Neutrophil (primary cell): ENCODE data around the gene EEF1G.
A peak's percentile ranks its signal among the peaks of the same experiment; 100 is the strongest.

Experiments used
- H3K27ac ChIP-seq: fragments of 200-600 bp; sonication (generic); 2 replicates; pipeline ENCODE4 v1.5.1; 2016; ENCODE audit warnings: mild to moderate bottlenecking, moderate library complexity
- H3K27me3 ChIP-seq: fragments of 200-600 bp; sonication (generic); 2 replicates; pipeline ENCODE4 v1.6.0; 2016; ENCODE audit warnings: mild to moderate bottlenecking
- H3K36me3 ChIP-seq: fragments of 200-600 bp; sonication (generic); 2 replicates; pipeline ENCODE4 v1.5.1; 2017
- H3K4me1 ChIP-seq, 2 experiments: fragments of 200-600 bp in 1 of 2; sonication (generic) in 1 of 2; 1 replicate in 1 of 2; 2 replicates in 1 of 2; pipeline versions ENCODE4 v1.5.1 to v1.6.1; 2013 to 2016; ENCODE audit warnings: low read depth in 1 of 2, low read length in 1 of 2, mild to moderate bottlenecking in 1 of 2, moderate library complexity in 1 of 2; ENCODE audit not compliant: control insufficient read depth in 1 of 2, insufficient read depth in 1 of 2
- H3K4me3 ChIP-seq, 2 experiments: fragments of 200-600 bp in 1 of 2; sonication (generic) in 1 of 2; 1 replicate in 1 of 2; 2 replicates in 1 of 2; pipeline ENCODE4 v1.5.1; 2013 to 2016; ENCODE audit warnings: low read depth in 1 of 2, low read length in 1 of 2, mild to moderate bottlenecking in 1 of 2, moderate library complexity in 1 of 2
- H3K9me3 ChIP-seq: fragments of 200-600 bp; sonication (generic); 2 replicates; pipeline ENCODE4 v1.5.1; 2016
- TF ChIP-seq, protein P1 (sequence below): fragments of 200-600 bp; sonication (generic); IDR thresholded peaks from 2 replicates; pipeline ENCODE4 v1.5.1; 2016; ENCODE audit warnings: antibody characterized with exemption

Gene EEF1G

DNA sequence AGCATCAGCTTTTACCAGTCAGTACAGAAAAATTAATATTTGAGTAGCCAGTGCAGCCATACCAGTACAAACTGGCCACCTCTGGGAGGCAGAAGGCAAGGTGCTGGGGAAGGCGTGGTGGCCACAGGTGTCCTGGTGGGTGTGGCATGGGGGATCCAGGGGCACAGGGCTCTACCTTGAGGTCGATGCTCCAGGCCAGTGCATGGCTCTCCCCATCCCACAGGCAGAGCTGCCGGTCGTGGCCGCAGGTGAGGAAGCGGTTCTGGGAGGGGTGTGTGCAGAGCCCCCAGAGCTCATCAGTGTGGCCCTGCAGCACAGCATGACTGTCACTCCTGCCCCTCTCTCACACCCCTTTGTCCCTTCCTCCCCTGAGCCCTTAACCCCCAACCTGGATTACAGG is 31.8 kb upstream of the EEF1G start:
- Histone ChIP-seq H3K9me3 (no peaks in the 10 kb centered on the region), H3K4me3 (no peak overlapping the region), H3K27ac (no peak overlapping the region), H3K27me3 (no peaks in the 10 kb centered on the region), H3K4me1 (peaks cover 21 to 24% of the 10 kb centered on the region in 2 experiments), H3K36me3 (peaks cover 29% of the 10 kb centered on the region)
- TF ChIP-seq, protein P1, sequence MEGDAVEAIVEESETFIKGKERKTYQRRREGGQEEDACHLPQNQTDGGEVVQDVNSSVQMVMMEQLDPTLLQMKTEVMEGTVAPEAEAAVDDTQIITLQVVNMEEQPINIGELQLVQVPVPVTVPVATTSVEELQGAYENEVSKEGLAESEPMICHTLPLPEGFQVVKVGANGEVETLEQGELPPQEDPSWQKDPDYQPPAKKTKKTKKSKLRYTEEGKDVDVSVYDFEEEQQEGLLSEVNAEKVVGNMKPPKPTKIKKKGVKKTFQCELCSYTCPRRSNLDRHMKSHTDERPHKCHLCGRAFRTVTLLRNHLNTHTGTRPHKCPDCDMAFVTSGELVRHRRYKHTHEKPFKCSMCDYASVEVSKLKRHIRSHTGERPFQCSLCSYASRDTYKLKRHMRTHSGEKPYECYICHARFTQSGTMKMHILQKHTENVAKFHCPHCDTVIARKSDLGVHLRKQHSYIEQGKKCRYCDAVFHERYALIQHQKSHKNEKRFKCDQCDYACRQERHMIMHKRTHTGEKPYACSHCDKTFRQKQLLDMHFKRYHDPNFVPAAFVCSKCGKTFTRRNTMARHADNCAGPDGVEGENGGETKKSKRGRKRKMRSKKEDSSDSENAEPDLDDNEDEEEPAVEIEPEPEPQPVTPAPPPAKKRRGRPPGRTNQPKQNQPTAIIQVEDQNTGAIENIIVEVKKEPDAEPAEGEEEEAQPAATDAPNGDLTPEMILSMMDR, result no peak

DNA sequence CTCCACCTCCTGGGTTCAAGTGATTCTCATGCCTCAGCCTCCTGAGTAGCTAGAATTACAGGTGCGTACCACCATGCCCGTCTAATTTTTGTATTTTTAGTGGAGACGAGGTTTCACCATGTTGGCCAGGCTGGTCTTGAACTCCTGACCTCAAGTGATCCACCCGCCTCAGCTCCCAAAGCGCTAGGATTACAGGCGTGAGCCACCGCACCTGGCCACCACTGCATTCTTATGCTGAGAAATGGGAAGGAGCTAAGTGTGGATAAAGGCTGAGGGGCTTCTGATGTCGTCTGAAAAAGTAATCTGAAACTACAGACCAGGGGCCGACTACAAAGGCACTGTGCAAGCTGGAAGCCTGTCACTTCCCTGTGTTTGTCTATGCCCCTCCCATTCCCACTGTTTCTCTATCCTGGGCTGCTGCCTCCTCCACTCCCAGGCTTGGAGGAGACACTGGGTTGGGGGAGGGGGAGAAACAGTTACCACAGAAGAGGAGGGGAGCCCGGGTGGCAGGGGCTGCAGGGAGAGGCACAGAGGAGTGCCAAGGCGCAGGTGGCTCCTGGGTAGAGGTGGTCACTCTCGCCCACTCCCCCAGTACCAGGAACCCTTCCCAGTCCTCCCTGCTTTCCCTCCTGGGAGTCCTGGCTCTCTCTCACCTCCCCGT is 30.9 kb upstream of the EEF1G start:
- Histone ChIP-seq H3K9me3 (no peaks in the 10 kb centered on the region), H3K4me1 (peaks cover 30 to 32% of the 10 kb centered on the region in 2 experiments), H3K4me3 (no peak overlapping the region), H3K27ac (no peak overlapping the region), H3K27me3 (no peaks in the 10 kb centered on the region), H3K36me3 (peaks cover 29% of the 10 kb centered on the region)
- TF ChIP-seq, protein P1, result no peak

DNA sequence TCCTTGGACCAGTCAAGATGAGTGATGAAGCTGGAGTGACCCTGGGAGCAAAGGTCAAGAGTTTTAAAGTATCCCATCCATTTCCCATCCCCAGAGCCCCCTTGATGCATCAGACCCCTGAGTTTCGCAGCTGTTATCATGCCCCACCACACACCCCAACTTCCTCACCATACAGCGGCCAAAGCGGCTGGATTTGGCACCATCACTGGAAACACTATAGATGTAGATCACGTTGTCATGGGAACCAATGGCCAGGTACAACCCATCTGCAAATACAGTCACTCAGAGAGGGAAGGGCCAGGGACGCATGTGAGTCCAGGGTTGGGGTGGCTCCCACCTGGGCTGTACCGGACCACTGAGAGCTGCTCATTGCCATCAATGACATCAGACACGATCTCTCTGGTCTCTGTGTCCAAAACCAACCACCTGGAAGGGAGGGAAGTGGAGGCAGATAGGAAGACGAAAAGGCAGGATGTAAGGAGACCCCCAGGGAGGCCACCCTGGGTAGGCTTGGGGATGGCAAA is 30.1 kb upstream of the EEF1G start:
- TF ChIP-seq, protein P1, result no peak
- Histone ChIP-seq H3K4me3 (no peak overlapping the region), H3K27me3 (no peaks in the 10 kb centered on the region), H3K36me3 (peaks cover 28% of the 10 kb centered on the region), H3K9me3 (no peaks in the 10 kb centered on the region), H3K4me1 (peaks cover 37 to 40% of the 10 kb centered on the region in 2 experiments), H3K27ac (no peak overlapping the region)

DNA sequence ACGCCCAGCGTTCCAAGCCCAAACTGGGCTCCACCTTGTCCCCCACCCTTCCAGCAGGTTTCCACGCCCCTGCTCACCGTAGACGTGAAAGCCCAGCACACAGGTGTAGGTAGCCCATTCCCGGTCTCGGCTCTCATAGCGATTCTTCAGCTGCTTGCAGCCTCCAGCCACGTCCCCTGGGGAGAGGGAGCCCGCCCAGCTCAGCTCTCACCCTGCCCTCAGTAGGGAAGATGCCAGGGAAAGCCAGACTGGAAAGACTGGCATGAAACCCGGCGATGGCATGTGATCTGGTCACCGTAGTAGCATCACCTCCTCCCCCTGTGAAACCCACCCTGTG is 29.3 kb upstream of the EEF1G start:
- no peaks in the 10 kb centered on the region for H3K9me3 ChIP-seq
- H3K27ac ChIP-seq, result no peak overlapping the region
- TF ChIP-seq, protein P1, result no peak
- H3K27me3 ChIP-seq, result no peaks in the 10 kb centered on the region
- peaks cover 39 to 41% of the 10 kb centered on the region in 2 experiments for H3K4me1 ChIP-seq
- peaks cover 26% of the 10 kb centered on the region for H3K36me3 ChIP-seq
- peak overlapping the region; percentile 89 to 98 for H3K4me3 ChIP-seq

DNA sequence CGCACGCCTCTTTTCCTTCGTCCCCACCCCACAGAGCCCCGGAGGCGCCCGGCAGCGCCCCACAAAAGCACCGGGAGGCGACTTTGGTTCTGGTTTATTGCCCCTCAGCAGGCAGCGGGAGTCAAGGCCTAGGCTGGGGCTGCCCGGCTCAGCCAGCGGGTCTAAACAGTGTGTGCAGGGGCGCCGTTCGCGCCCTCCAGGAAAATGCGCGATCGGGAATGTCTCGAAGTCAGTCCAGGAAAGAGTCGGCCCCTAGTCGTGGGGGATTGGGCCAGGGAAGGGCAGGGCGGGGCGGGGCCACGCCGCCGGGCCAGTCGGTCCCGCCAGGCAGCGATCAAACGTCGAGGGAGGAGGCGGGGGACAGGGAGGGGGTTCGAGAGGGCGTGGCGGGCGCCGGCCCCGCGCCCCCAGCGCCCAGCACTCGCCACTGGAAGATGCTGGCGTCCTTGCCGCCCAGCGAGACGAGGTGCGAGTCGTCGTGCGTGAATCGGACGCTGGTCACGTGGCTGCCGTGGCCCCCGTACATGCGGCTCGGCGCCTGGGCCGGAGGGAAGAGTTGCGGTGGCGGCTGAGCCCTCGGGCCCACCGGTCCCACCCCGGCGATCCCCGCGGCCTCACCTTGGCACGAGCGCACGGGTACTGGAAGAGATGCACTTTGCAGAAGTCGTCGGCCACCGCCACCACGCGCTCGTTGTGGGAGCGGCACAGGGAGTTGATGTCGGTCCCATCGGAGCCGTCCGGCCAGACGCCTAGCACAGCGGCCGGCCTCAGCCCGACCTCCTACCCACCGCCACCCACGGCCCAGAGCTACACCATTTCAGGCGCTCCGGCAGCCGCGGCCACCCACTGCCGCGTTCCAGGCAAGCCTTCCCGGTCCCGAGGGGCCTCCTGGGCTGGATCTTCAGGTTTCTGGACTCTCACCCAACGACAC is 28.7 kb upstream of the EEF1G start:
- Histone ChIP-seq H3K36me3 (peaks cover 33% of the 10 kb centered on the region), H3K4me1 (peaks cover 36% of the 10 kb centered on the region in 2 experiments), H3K27ac (peak overlapping the region; percentile 84), H3K4me3 (peak overlapping the region; percentile 89 to 98), H3K27me3 (no peaks in the 10 kb centered on the region), H3K9me3 (no peaks in the 10 kb centered on the region)
- TF ChIP-seq, protein P1, result peak; percentile 13
